Chondrocyte (in vitro differentiated cells): ENCODE measurements around the gene DNAH9. TPM values are rescaled to one million over a fixed set of nuclear protein-coding genes. Genes with fewer than 3 reads are reported as not detected.
"Not testable (repeated sequence)": the region's sequence is repeated elsewhere in the genome, so short reads cannot be mapped to it uniquely, and the experiment has no call there.

Experiments
- DNase-seq: peaks from one replicate; pipeline ENCODE4 v3.0.0; 2021; ENCODE audit warnings: mixed read lengths, low spot score
- H3K27ac Mint-ChIP-seq: one replicate; pipeline ENCODE4 v1.8.0; 2021; ENCODE audit warnings: mild to moderate bottlenecking, moderate library complexity, mixed read lengths; ENCODE audit not compliant: unreplicated experiment
- H3K27me3 Mint-ChIP-seq: 2 replicates; pipeline ENCODE4 v1.8.0; 2021; ENCODE audit warnings: low read depth, mixed read lengths
- H3K36me3 Mint-ChIP-seq: 2 replicates; pipeline ENCODE4 v1.8.0; 2021; ENCODE audit warnings: low read depth, mixed read lengths
- H3K4me1 Mint-ChIP-seq: 2 replicates; pipeline ENCODE4 v1.8.0; 2021; ENCODE audit warnings: low read depth, mild to moderate bottlenecking, mixed read lengths
- H3K4me3 Mint-ChIP-seq: one replicate; pipeline ENCODE4 v1.8.0; 2021; ENCODE audit warnings: mild to moderate bottlenecking, moderate library complexity, mixed read lengths; ENCODE audit not compliant: unreplicated experiment
- H3K9me3 Mint-ChIP-seq: 2 replicates; pipeline ENCODE4 v1.8.0; 2021; ENCODE audit warnings: low read depth, mixed read lengths
- total RNA-seq: library from RNA; stranded (reverse); gene quantifications from 3 replicates; pipeline ENCODE4 v1.2.1, GENCODE V29; 2021
- TF ChIP-seq, protein P1 (sequence below): fragments of 200-600 bp; sonication (generic); IDR thresholded peaks from 2 replicates; pipeline ENCODE4 v1.5.0; 2021; ENCODE audit warnings: antibody characterized with exemption, mild to moderate bottlenecking, moderate library complexity

DNAH9 gene
- total RNA-seq, 1 donor from 2014 or later = 0.37 TPM

DNA sequence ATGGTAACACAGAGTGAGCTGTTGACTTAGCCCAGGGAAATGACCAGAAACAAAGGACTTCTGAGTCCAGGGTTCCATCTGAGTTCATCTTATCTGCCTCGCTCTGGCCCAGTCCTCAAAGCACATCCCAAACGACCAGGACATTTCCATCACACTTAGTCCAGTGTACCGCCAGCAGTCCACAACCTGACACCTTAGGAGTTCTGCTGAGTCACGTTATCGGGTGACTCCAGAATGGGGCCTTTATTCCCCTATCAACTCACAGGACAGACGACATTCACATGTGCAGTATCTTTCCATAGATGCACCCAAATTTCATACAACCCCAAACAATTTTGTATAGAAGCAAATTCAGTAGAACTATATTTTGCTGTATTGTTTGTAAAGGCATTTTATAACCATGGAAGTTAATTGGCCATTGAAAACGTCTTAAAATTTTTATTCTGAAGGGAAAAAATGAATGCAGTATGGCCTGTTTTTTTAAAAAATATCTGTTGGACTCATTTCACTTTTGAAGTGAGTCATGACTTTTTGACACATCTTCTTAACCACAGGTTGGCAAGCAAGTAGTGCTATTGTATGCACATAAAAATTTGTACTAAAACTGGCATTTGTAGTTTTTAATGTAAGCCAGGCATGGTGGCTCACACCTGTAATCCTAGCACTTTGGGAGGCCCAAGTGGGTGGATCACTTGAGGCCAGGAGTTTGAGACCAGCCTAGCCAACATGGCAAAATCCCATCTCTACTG is 352.7 kb downstream of the DNAH9 start:
- Mint-ChIP-seq H3K4me1 (peaks cover 7% of the 10 kb centered on the region), H3K36me3 (peaks cover 15% of the 10 kb centered on the region), H3K27ac (no peak overlapping the region), H3K9me3 (peaks cover 19% of the 10 kb centered on the region), H3K27me3 (no peaks in the 10 kb centered on the region), H3K4me3 (no peak overlapping the region)
- no peak for DNase-seq
- TF ChIP-seq, protein P1, sequence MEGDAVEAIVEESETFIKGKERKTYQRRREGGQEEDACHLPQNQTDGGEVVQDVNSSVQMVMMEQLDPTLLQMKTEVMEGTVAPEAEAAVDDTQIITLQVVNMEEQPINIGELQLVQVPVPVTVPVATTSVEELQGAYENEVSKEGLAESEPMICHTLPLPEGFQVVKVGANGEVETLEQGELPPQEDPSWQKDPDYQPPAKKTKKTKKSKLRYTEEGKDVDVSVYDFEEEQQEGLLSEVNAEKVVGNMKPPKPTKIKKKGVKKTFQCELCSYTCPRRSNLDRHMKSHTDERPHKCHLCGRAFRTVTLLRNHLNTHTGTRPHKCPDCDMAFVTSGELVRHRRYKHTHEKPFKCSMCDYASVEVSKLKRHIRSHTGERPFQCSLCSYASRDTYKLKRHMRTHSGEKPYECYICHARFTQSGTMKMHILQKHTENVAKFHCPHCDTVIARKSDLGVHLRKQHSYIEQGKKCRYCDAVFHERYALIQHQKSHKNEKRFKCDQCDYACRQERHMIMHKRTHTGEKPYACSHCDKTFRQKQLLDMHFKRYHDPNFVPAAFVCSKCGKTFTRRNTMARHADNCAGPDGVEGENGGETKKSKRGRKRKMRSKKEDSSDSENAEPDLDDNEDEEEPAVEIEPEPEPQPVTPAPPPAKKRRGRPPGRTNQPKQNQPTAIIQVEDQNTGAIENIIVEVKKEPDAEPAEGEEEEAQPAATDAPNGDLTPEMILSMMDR = no peak

GRCh38 chr17:11952610-11953009 is 354.3 kb downstream of the DNAH9 start:
- no peak overlapping the region for H3K27ac Mint-ChIP-seq
- H3K4me1 Mint-ChIP-seq = peaks cover 7% of the 10 kb centered on the region
- TF ChIP-seq, protein P1 = no peak
- no peak overlapping the region for H3K4me3 Mint-ChIP-seq
- peaks cover 21% of the 10 kb centered on the region for H3K36me3 Mint-ChIP-seq
- peaks cover 23% of the 10 kb centered on the region for H3K9me3 Mint-ChIP-seq
- DNase-seq = no peak
- H3K27me3 Mint-ChIP-seq = no peaks in the 10 kb centered on the region

DNA sequence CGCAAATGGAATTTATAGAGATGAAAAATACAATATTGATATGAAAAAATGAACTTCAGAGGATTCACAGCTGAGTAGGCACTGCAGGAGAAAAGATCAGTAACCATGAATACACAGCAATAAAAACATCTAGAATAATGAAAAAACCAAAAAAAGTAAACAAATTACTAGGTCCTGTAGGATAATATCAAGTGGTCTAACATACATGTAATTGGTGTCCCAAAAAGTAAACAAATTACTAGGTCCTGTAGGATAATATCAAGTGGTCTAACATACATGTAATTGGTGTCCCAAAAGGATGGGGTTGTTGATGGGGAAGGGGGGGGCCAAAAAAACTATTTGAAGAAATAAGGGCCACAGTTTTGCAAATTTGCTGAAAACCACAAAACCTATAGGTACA is 355.7 kb downstream of the DNAH9 start:
- TF ChIP-seq, protein P1 = no peak
- Mint-ChIP-seq H3K4me1 (peaks cover 2% of the 10 kb centered on the region), H3K4me3 (no peak overlapping the region), H3K27me3 (no peaks in the 10 kb centered on the region), H3K36me3 (peaks cover 21% of the 10 kb centered on the region), H3K27ac (no peak overlapping the region), H3K9me3 (peaks cover 23% of the 10 kb centered on the region)
- no peak for DNase-seq

DNA sequence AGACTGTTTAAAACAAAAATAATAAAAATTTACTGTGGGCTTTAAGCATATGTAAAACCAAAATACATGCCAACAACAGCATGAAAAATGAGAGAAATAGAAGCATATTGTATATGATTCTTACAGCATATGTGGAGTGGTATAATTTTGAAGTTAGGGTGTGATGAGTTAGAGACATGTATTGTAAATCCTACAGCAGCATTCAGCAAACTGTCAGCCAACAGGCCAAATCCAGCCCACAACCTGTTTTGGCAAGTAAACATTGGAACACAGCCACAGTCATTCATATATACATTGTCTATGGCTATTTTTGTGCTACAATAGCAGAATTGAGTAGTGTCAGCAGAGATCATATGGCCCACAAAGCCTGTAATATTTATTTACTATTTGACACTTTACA is 356.7 kb downstream of the DNAH9 start:
- Mint-ChIP-seq H3K36me3 (peaks cover 21% of the 10 kb centered on the region), H3K4me1 (no peaks in the 10 kb centered on the region), H3K27me3 (no peaks in the 10 kb centered on the region), H3K9me3 (peaks cover 23% of the 10 kb centered on the region), H3K27ac (no peak overlapping the region), H3K4me3 (no peak overlapping the region)
- no peak for DNase-seq
- TF ChIP-seq, protein P1 = no peak

DNA sequence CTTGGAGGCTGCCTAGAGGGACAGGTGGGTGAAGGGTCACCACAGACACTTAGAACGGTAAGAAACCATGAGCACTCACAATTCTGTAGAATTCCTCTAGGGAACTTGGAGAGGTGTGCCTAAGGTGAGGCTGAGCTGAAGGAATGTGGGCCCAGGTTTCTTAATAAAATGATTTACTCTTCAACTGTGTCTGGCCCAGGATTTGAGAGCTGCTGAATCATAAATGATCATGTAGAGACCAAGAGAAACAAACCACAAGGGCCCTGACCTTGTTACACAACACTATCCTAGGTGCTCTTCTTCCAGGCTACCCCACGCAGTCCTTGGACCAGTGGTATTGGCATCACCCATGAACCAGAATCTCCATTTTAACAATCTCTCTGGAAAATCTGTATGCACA is 371.3 kb downstream of the DNAH9 start:
- H3K9me3 Mint-ChIP-seq = peaks cover 32% of the 10 kb centered on the region
- DNase-seq = no peak
- no peak overlapping the region for H3K4me3 Mint-ChIP-seq
- no peak overlapping the region for H3K27ac Mint-ChIP-seq
- no peaks in the 10 kb centered on the region for H3K27me3 Mint-ChIP-seq
- H3K36me3 Mint-ChIP-seq = peaks cover 28% of the 10 kb centered on the region
- TF ChIP-seq, protein P1 = no peak
- H3K4me1 Mint-ChIP-seq = peaks cover 3% of the 10 kb centered on the region

DNA sequence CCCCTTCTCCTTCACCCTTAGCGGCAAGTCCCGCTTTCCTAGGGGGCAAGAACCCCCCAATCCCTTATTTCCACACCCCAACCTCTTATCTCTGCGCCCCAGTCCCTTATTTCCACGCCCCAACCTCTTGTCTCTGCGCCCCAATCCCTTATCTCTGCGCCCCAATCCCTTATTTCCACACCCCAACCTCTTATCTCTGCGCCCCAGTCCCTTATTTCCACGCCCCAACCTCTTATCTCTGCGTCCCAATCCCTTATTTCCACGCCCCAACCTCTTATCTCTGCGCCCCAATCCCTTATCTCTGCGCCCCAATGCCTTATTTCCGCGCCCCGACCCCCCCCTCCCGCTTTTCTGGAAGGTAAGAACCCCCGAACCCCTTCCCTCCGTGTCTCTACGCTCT is 374.5 kb downstream of the DNAH9 start:
- H3K4me3 Mint-ChIP-seq, H3K27me3 Mint-ChIP-seq, H3K27ac Mint-ChIP-seq, H3K4me1 Mint-ChIP-seq, DNase-seq: not testable (repeated sequence)
- Mint-ChIP-seq H3K9me3 (peaks cover 12% of the 10 kb centered on the region), H3K36me3 (peaks cover 23% of the 10 kb centered on the region)
